SIG-M5 treated with dmso at 0.1 percent for 504 hours (cell line): Measurements from ENCODE around the gene SLC22A1.
"Not testable (repeated sequence)": the region's sequence is repeated elsewhere in the genome, so short reads cannot be mapped to it uniquely, and the experiment has no call there.

ENCODE experiments used
- DNase-seq: peaks from one replicate; lab custom pipeline; 2025; ENCODE audit not compliant: unreplicated experiment; lab: John Stamatoyannopoulos, UW

The SLC22A1 gene

GRCh38 chr6:160093061-160093460 is 28.6 kb upstream of the SLC22A1 start:
- DNase-seq: no peak

GRCh38 chr6:160093946-160094345 is 27.7 kb upstream of the SLC22A1 start:
- DNase-seq: no peak

GRCh38 chr6:160095146-160095845 is 26.3 kb upstream of the SLC22A1 start:
- no peak for DNase-seq

DNA sequence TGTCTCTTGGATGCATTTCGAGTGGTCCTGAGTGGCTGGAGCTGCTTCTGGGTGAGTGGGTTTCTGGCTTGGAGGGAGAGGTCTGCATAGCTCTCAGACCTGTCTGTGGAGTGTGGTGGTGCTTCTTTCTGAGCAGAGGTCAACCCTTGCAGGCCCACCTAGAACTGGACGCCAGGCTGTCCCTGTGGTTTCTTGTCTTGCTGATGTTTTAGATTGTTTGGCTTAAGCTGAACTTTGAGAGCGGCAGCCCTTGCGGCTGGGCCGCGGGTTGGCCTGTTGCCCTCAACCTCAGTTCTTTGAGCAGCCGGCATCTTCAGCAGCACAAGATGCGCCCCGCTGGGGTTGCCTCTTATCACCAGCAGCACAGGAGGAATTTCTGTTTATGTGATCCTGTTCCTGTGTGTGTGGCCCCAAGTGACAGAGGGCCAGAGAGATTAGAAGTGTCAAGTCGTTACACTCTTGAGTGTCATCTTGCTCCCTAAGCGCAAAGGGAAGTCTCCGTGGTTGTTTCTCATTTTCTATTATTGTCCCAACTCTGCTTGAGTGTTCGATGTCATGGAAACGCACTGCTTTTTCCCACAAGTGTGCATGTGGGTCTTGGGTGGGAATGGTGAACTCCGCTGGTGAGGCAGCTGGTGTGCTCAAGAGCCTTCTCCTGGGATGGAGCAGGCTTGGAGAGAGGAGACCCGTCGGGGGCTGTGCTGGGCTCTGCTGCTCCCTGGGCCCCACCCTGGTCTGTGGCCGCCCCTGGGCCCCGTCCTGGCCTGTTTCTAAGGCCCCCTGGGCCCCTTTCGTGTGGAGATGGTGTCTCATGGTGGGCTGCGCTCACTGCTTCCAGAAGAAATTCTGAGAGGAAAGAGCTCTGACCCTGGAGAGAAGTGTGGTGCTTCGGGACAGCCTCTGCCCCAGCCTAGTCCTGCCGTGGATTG is 20.1 kb upstream of the SLC22A1 start:
- DNase-seq: no peak

DNA sequence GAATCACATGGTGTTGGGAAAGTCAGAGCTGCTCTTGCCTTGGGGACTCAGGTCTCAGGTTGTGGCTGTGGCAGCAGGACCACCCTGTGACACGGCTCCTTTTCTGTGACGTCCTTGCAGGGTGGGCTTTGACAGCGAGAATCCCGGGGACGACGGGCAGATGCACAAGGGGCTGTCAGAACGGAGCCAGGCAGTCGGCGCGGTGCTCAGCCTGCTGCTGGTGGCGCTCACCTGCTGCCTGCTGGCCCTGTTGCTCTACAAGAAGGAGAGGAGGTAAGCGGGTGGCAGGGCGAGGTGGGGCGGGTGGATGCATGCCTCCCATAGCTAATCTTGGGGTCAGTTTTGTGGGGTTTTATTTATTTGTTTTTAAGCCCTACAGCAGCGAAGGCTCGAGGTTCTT is 19.2 kb upstream of the SLC22A1 start:
- no peak for DNase-seq

DNA sequence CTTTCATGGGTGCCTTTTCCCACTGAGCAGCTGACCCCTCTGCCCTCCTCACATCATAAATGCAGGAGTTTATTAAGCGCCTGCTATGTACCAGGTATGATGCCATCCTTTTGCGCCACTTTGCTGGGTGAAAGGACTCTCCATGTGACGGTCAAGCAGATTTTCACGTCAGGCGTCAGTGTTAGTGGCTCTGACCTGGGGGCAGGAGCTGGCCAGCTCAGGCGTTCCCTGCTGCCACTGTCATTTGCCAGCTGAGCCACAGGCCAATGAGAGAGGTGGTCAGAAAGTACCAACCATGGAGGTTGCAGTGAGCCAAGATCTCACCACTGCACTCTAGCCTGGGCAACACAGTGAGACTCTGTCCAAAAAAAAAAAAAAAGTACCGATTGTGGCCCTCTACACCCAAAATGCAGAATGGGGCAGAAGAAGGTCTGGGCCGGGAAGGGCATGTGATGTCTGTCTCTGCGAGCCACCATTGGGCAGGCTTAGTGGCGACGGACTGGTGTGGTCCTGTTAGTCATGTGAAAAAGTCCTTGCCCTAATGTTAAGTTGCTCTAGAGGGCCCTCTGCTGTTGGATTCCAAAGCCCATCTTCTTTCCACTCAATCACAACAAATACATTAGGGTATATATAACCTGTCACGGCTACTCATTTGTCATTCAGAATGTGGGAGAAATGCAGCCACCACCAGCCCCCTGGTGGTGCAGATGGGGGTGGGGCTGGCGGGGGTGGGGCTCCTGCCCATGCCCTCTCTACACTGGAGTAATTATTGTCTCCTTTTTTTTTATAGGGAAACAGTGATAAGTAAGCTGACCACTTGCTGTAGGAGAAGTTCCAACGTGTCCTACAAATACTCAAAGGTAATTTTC is 18.4 kb upstream of the SLC22A1 start:
- peak; percentile 22 for DNase-seq

GRCh38 chr6:160103825-160104100 is 17.9 kb upstream of the SLC22A1 start:
- no peak for DNase-seq

DNA sequence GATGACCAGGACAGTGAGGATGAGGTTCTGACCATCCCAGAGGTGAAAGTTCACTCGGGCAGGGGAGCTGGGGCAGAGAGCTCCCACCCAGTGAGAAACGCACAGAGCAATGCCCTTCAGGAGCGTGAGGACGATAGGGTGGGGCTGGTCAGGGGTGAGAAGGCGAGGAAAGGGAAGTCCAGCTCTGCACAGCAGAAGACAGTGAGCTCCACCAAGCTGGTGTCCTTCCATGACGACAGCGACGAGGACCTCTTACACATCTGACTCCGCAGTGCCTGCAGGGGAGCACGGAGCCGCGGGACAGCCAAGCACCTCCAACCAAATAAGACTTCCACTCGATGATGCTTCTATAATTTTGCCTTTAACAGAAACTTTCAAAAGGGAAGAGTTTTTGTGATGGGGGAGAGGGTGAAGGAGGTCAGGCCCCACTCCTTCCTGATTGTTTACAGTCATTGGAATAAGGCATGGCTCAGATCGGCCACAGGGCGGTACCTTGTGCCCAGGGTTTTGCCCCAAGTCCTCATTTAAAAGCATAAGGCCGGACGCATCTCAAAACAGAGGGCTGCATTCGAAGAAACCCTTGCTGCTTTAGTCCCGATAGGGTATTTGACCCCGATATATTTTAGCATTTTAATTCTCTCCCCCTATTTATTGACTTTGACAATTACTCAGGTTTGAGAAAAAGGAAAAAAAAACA is 16.6 kb upstream of the SLC22A1 start:
- DNase-seq: no peak

GRCh38 chr6:160106010-160106409 is 15.6 kb upstream of the SLC22A1 start:
- DNase-seq: no peak

DNA sequence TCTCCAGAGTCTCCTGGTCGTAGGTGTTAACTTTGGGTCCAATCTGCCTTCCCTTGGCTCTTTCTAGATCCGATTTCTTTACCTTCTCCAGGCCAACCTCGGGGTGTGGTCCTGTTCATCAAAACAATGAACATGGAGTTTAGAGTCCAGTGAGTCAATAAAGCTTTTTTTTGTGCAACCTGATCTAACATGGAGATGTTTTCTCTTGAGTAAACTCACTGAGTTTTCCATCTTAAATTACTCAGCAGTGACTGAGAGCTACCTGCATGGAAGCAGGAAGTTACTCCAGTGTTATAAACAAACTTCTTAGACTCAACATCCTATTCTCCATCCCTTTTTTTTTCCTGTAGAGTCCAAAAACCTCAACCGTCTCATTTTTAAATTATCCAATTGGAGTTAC is 14.9 kb upstream of the SLC22A1 start:
- no peak for DNase-seq

DNA sequence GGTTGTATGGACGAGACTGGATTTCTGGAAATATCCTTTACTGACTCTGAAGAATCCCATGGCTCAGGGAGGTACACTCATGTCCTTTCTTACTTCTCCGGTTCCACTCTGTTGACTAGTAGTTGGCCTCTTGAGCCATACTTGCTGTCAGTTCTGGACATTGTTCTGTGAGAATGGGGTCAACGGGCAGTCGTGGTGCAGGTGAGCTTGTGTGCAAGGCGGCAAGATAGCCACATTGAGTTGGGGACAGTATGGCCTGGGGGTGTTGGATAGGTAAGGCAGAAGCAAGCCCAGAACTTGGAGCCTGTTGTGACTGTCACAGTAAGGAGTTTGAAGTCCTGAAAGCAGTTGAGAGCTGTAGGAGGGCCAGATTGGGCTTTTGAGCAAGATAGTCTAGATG is 13.5 kb upstream of the SLC22A1 start:
- DNase-seq: no peak

DNA sequence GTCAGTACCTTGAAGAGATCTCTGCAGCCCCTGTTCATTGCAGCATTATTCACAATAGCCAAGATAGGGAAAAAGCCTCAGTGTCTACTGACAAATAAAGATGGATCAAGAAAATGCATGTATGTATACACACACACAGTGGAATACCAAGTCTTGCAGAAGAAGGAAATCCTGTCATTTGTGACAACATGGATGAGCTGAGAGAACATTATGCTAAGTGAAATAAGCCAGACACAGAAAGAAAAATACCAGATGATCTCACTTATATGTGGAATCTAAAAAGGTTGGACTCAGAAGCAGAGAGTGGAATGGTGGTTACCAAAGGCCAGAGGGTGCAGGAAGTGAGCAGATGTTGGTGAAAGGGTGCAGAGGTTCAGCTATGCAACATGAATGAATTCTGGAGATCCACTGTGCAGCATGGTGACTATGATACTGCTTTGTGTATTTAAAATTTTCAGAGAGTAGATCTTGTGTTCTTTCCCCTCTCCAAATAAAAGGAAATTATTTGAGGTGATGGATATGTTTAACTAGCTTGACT is 11.0 kb upstream of the SLC22A1 start:
- DNase-seq: no peak

GRCh38 chr6:160111806-160112205 is 9.8 kb upstream of the SLC22A1 start:
- DNase-seq: no peak

DNA sequence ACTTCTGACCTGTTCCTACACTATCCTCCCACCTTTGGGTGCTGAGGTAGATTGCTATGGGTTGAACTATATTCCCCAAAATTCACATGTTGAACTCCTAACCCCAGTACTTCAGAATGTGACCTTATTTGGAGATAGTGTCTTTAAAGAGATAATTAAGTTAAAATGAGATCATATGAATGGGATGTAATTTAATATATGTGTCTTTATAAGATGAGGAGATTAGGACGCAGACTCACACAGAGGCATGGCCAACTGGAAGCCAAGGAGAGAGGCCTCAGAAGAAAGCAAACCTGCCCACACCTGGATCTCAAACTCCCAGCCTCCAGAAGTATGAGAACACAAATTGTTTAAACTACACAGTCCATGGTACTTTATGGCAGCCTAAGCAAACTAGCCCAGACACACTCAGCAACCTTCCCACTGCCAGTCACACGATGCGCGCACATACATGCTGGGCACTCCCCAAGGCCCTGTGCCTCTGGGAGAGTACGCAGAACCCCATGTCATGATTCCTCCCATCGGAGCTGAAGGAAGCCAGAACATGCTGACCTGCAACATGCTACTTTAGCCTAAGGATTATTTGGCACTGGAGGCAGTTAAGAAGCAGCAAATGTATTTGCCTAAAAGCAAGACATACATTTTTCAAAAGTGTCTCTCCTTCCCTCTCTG is 8.9 kb upstream of the SLC22A1 start:
- no peak for DNase-seq

GRCh38 chr6:160114536-160114935 is 7.1 kb upstream of the SLC22A1 start:
- not testable (repeated sequence) for DNase-seq

DNA sequence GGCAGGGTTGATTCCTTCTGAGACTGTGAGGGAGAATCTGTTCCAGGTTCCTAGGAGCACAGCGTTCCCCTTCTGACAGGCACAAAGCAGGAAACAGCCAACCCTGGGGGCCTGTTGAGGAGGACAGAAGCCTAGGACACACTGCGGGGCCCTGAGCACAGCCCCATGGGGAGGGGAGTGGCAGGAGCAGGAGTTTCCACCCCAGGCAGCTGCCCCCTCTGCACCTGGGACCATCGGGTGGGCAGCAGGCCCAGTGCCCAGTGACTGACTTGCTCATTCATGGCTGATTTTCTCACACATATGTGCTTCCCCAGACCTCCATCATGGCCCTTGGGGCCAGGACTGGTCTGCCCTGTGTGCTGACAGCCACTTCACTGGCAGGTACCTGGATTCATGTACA is 6.2 kb upstream of the SLC22A1 start:
- DNase-seq: no peak

GRCh38 chr6:160116411-160116810 is 5.2 kb upstream of the SLC22A1 start:
- DNase-seq: no peak

DNA sequence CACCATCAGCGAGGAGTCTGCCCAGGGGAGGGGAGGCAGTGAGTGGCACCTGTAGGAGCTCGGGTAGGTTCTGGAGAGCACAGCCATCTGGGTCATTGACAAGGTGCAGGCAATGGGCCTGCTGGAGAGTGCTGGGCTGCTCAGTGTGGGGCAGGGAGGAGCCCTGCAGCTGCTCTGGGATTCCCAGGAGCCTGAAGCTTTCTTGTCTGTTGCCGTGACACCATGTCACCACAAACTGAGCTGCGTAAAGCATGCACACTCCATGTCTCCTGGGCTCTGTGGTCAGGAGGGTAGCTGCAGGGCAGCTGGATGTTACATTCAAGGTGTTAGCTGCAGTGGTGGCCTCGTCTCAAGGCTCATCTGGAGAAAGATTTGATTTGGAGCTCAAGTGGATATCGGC is 4.5 kb upstream of the SLC22A1 start:
- DNase-seq: no peak

DNA sequence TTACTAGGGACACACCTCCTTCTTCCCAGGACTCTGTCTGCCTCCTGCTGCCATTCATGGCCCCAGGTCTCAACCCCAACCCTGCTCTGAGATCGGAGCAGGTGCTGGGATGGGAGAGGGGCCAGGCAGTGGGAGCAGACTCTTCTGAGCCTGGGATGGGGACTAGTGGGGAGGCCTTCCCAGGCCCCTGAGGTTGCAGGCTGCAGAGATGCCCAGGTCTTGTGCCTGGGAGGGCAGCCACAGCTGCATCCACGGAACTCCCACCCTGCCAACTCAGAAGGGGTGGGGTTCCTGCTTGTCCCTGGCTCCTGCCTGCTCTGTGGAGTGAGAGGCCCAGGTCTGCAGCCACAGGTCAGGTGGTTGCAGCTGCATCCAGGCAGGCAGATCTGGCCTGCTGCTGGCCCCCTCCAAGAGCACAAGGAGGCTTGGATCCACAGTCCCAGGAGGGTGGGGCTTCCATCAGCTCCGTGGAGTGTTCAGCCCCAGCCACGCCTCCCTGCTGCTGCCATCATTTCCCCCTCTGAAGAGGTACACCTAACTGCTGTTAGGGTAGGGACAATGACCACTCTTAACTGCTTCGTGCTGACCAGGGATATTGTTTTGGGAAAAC is 2.9 kb upstream of the SLC22A1 start:
- DNase-seq: no peak

- no peak for DNase-seq
Observed at GRCh38 chr6:160120087-160120486, 1.5 kb upstream of the SLC22A1 start.
